ENCODE results near the gene ITGBL1. TPM values are rescaled to one million over a fixed set of nuclear protein-coding genes. Genes with fewer than 3 reads are reported as not detected.

Gene ITGBL1
- total and polyA plus RNA-seq, 2 experiments from 2014 or later, result 332 to 462 TPM

GRCh38 chr13:101449790-101450748, 2.4 kb upstream of the ITGBL1 start:
- no peak overlapping the region for H2AFZ ChIP-seq
- 0 out of 2 replicates have a peak overlapping the region, but pooled peaks have one; percentile 11 for H3K4me3 ChIP-seq
- H3K9me3 ChIP-seq (ENCODE audit: low read depth), result no peaks in the 10 kb centered on the region
- peaks cover 30% of the 10 kb centered on the region for H3K79me2 ChIP-seq (ENCODE audit: insufficient read depth)
- H3K4me1 ChIP-seq (ENCODE audit: insufficient read depth), result peaks cover 42% of the 10 kb centered on the region
- no peaks in the 10 kb centered on the region for H3K36me3 ChIP-seq (ENCODE audit: low read depth)
- in situ Hi-C loops (cut with MboI), result no loop called here
- H3K9me2 ChIP-seq (ENCODE audit: insufficient read depth), result peaks cover 11% of the 10 kb centered on the region
- H4K20me1 ChIP-seq (ENCODE audit: insufficient read depth), result no peaks in the 10 kb centered on the region
- TF ChIP-seq EZH2phosphoT487 (IDR thresholded peaks at IDR 0.05; ENCODE audit: insufficient read depth, low read depth), result 0 out of 2 replicates have a peak, but pooled peaks have one; percentile 78
- no peak for TF ChIP-seq EZH2 (IDR thresholded peaks at IDR 0.05; ENCODE audit: insufficient read depth, poor library complexity, severe bottlenecking)
- DNase-seq, result peak; percentile 93
- H3K9ac ChIP-seq, result no peak overlapping the region
- H3K4me2 ChIP-seq (ENCODE audit: unreplicated experiment), result peak overlapping the region; percentile 64
- WGBS, 2 experiments (ENCODE audit: low coverage in 1 of 2, low lambda C conversion rate in 2 of 2, missing lambda C conversion rate in 2 of 2), result 8 to 12% methylated on average over 5 of the region's 5 CpGs
- peaks cover 54% of the 10 kb centered on the region for H3F3A ChIP-seq (ENCODE audit: insufficient read depth)
- peak overlapping the region; percentile 51 for H3K27ac ChIP-seq
- no peaks in the 10 kb centered on the region for H3K27me3 ChIP-seq (replicated peaks; ENCODE audit: insufficient read depth)

GRCh38 chr13:101450749-101451130, 1.7 kb upstream of the ITGBL1 start:
- DNase-seq, result no peak
- peaks cover 45% of the 10 kb centered on the region for H3K4me1 ChIP-seq (ENCODE audit: insufficient read depth)
- no peaks in the 10 kb centered on the region for H4K20me1 ChIP-seq (ENCODE audit: insufficient read depth)
- H3K4me3 ChIP-seq, result no peak overlapping the region
- WGBS, 2 experiments (ENCODE audit: low coverage in 1 of 2, low lambda C conversion rate in 2 of 2, missing lambda C conversion rate in 2 of 2), result 94 to 96% methylated on average over 2 of the region's 2 CpGs
- H3K36me3 ChIP-seq (ENCODE audit: low read depth), result no peaks in the 10 kb centered on the region
- in situ Hi-C loops (cut with MboI), result no loop called here
- no peaks in the 10 kb centered on the region for H3K27me3 ChIP-seq (replicated peaks; ENCODE audit: insufficient read depth)
- no peak overlapping the region for H3K9ac ChIP-seq
- TF ChIP-seq EZH2 (IDR thresholded peaks at IDR 0.05; ENCODE audit: insufficient read depth, poor library complexity, severe bottlenecking), result no peak
- H2AFZ ChIP-seq, result no peak overlapping the region
- H3K27ac ChIP-seq, result peak overlapping the region; percentile 51
- H3K9me2 ChIP-seq (ENCODE audit: insufficient read depth), result peaks cover 11% of the 10 kb centered on the region
- peaks cover 57% of the 10 kb centered on the region for H3F3A ChIP-seq (ENCODE audit: insufficient read depth)
- H3K4me2 ChIP-seq (ENCODE audit: unreplicated experiment), result peak overlapping the region; percentile 51
- no peaks in the 10 kb centered on the region for H3K9me3 ChIP-seq (ENCODE audit: low read depth)
- H3K79me2 ChIP-seq (ENCODE audit: insufficient read depth), result peaks cover 30% of the 10 kb centered on the region

GRCh38 chr13:101451641-101452040, 834 bp upstream of the ITGBL1 start:
- in situ Hi-C loops (cut with MboI), result no loop called here
- Histone ChIP-seq H3K27me3 (replicated peaks; ENCODE audit: insufficient read depth) (no peaks in the 10 kb centered on the region), H3K4me1 (ENCODE audit: insufficient read depth) (peaks cover 52% of the 10 kb centered on the region), H3K79me2 (ENCODE audit: insufficient read depth) (peaks cover 33% of the 10 kb centered on the region), H3F3A (ENCODE audit: insufficient read depth) (peaks cover 63% of the 10 kb centered on the region), H3K9me3 (ENCODE audit: low read depth) (no peaks in the 10 kb centered on the region), H2AFZ (no peak overlapping the region), H3K36me3 (ENCODE audit: low read depth) (no peaks in the 10 kb centered on the region), H3K4me3 (peak overlapping the region; percentile 89), H3K27ac (peak overlapping the region; percentile 60; the same call in 1 of the 2 replicates), H4K20me1 (ENCODE audit: insufficient read depth) (no peaks in the 10 kb centered on the region), H3K4me2 (ENCODE audit: unreplicated experiment) (peak overlapping the region; percentile 80), H3K9ac (peak overlapping the region; percentile 75; the same call in 1 of the 2 replicates), H3K9me2 (ENCODE audit: insufficient read depth) (peaks cover 10% of the 10 kb centered on the region)
- TF ChIP-seq EZH2phosphoT487 (IDR thresholded peaks at IDR 0.05; ENCODE audit: insufficient read depth, low read depth) (no peak), EZH2 (IDR thresholded peaks at IDR 0.05; ENCODE audit: insufficient read depth, poor library complexity, severe bottlenecking) (no peak)
- no peak for DNase-seq

- peak overlapping the region; percentile 75 for H3K9ac ChIP-seq
- peaks cover 7% of the 10 kb centered on the region; the same call in 1 of the 2 replicates for H3K36me3 ChIP-seq (ENCODE audit: low read depth)
- peaks cover 71% of the 10 kb centered on the region for H3K4me1 ChIP-seq (ENCODE audit: insufficient read depth)
- WGBS, 2 experiments (ENCODE audit: low coverage in 1 of 2, low lambda C conversion rate in 2 of 2, missing lambda C conversion rate in 2 of 2), result 1 to 4% methylated on average over 24 to 39 of the region's 41 CpGs
- peaks cover 55% of the 10 kb centered on the region for H3K79me2 ChIP-seq (ENCODE audit: insufficient read depth)
- peak overlapping the region; percentile 67 for H2AFZ ChIP-seq
- no peaks in the 10 kb centered on the region for H4K20me1 ChIP-seq (ENCODE audit: insufficient read depth)
- H3F3A ChIP-seq (ENCODE audit: insufficient read depth), result peaks cover 70% of the 10 kb centered on the region
- peak overlapping the region; percentile 80 for H3K4me2 ChIP-seq (ENCODE audit: unreplicated experiment)
- H3K27ac ChIP-seq, result peak overlapping the region; percentile 60
- in situ Hi-C loops (cut with MboI), result no loop called here
- TF ChIP-seq EZH2 (IDR thresholded peaks at IDR 0.05; ENCODE audit: insufficient read depth, poor library complexity, severe bottlenecking), result no peak
- TF ChIP-seq EZH2phosphoT487 (IDR thresholded peaks at IDR 0.05; ENCODE audit: insufficient read depth, low read depth), result no peak
- H3K4me3 ChIP-seq, result peak overlapping the region; percentile 89
- peak; percentile 66 for DNase-seq
- no peaks in the 10 kb centered on the region for H3K9me2 ChIP-seq (ENCODE audit: insufficient read depth)
- no peaks in the 10 kb centered on the region for H3K27me3 ChIP-seq (replicated peaks; ENCODE audit: insufficient read depth)
- H3K9me3 ChIP-seq (ENCODE audit: low read depth), result no peaks in the 10 kb centered on the region
These were observed 1.3 kb downstream of the ITGBL1 start for GRCh38 chr13:101453784-101454201.
